ENCODE measurements around the gene SETD5. TPM values are rescaled to one million over a fixed set of nuclear protein-coding genes. Genes with fewer than 3 reads are reported as not detected.

SETD5 gene
- total and polyA plus RNA-seq, 2 of the 4 experiments (the other 2 are of a cell fraction) = 42.7 to 62.9 TPM

DNA sequence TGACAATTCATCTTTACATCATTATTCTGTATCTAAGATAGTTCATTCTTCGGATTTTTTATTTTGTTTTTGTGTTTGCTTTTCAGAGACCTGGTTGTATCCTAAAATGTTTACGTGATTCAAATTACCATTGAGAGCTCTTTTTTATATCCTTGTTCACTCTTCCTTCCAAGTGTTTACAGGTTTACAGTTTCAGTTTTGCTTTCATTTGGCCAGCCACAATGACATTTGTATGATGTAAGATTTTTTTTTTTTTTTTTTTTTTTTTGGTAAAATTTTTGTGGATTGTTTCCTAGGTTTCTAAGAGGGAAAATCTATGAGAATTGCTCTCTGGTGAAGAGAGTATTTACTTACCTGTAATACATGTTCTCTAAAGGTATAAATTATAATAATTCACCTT lies 55.0 kb downstream of the SETD5 start:
- H3K4me3 ChIP-seq (ENCODE audit: insufficient read depth, low read depth, low read length) = no peak overlapping the region
- H3K79me1 ChIP-seq (ENCODE audit: low read depth in 1 of 2, low read length in 2 of 2) = peaks cover 24 to 31% of the 10 kb centered on the region in 2 experiments
- H3K9me3 ChIP-seq (ENCODE audit: control insufficient read depth, insufficient read depth, low read length) = no peaks in the 10 kb centered on the region
- no peak overlapping the region for H2BK20ac ChIP-seq (ENCODE audit: low read depth, low read length)
- H4K5ac ChIP-seq (ENCODE audit: low read depth, low read length) = no peak overlapping the region
- peaks cover 19% of the 10 kb centered on the region for H4K20me1 ChIP-seq (ENCODE audit: insufficient read depth, low read length)
- ATAC-seq (ENCODE audit: low read depth) (no peak), DNase-seq (peak; percentile 19)
- intact Hi-C loops (cut with micrococcal nuclease) = no loop called here
- no peaks in the 10 kb centered on the region for H3K27me3 ChIP-seq (ENCODE audit: control insufficient read depth, insufficient read depth, low read length)
- H3K36me3 ChIP-seq (ENCODE audit: control insufficient read depth, insufficient read depth, low read length) = peaks cover 41% of the 10 kb centered on the region
- no peak overlapping the region for H2BK120ac ChIP-seq (ENCODE audit: low read depth, low read length)
- no peak overlapping the region for H2AK9ac ChIP-seq (replicated peaks; ENCODE audit: low read depth, low read length, poor library complexity)
- peak overlapping the region; percentile 29 for H2BK5ac ChIP-seq (ENCODE audit: low read depth, low read length, poor library complexity, severe bottlenecking)
- H3K27ac ChIP-seq (ENCODE audit: insufficient read depth, low read length) = no peak overlapping the region; the same call in 1 of the 2 replicates
- no peak overlapping the region for H3K14ac ChIP-seq (replicated peaks; ENCODE audit: low read depth, low read length)
- no peaks in the 10 kb centered on the region; the same call in 1 of the 2 replicates for H3K4me1 ChIP-seq (ENCODE audit: control insufficient read depth, insufficient read depth, low read length)
- BruUV-seq (replicated peaks) = no TSS peak
- ChIA-PET CTCF (interaction anchor here (0.8 kb wide), 1 partner anchor 21 kb away, joined by 3 read pairs; no protein-coding TSS in a partner anchor), POLR2A (ENCODE audit: unreplicated experiment) (interaction anchor here (0.7 kb wide), 1 partner anchor 208 kb away, joined by 6 read pairs; no protein-coding TSS in a partner anchor)
- no CpG with 5 or more reads among the region's 2 CpGs for WGBS, 2 experiments (ENCODE audit: extremely low coverage in 2 of 2, insufficient read length in 1 of 2)
- H2AK5ac ChIP-seq (ENCODE audit: low read depth, low read length) = no peak overlapping the region
- H3K4ac ChIP-seq (ENCODE audit: low read depth, low read length) = no peak overlapping the region
- no peak overlapping the region for H3K23ac ChIP-seq (ENCODE audit: low read depth, low read length)
- H3K9ac ChIP-seq (ENCODE audit: low read depth, low read length) = no peak overlapping the region
- no peaks in the 10 kb centered on the region for H3K9me1 ChIP-seq (ENCODE audit: insufficient read depth, low read length)
- in situ Hi-C loops (cut with MboI; ENCODE audit: low sequenced_read_pairs) = no loop called here
- no peak overlapping the region for H4K91ac ChIP-seq (ENCODE audit: insufficient read depth, low read depth, low read length)
- TF ChIP-seq RAD21 (IDR thresholded peaks at IDR 0.05; ENCODE audit: low read length) (no peak), MXI1 (IDR thresholded peaks at IDR 0.05; ENCODE audit: borderline replicate concordance, low read depth, low read length) (no peak), MAFK (IDR thresholded peaks at IDR 0.05; ENCODE audit: low read depth, low read length) (no peak), FOS (IDR thresholded peaks at IDR 0.05; ENCODE audit: low read depth, low read length) (no peak), SMC3 (IDR thresholded peaks at IDR 0.05; ENCODE audit: low read depth, low read length) (no peak), POLR2A (IDR thresholded peaks at IDR 0.05; ENCODE audit: low read depth, low read length) (no peak)
- TF ChIP-seq, protein P1, sequence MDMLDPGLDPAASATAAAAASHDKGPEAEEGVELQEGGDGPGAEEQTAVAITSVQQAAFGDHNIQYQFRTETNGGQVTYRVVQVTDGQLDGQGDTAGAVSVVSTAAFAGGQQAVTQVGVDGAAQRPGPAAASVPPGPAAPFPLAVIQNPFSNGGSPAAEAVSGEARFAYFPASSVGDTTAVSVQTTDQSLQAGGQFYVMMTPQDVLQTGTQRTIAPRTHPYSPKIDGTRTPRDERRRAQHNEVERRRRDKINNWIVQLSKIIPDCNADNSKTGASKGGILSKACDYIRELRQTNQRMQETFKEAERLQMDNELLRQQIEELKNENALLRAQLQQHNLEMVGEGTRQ (IDR thresholded peaks at IDR 0.05; ENCODE audit: low read depth, low read length) = no peak
- TF ChIP-seq, protein P2, sequence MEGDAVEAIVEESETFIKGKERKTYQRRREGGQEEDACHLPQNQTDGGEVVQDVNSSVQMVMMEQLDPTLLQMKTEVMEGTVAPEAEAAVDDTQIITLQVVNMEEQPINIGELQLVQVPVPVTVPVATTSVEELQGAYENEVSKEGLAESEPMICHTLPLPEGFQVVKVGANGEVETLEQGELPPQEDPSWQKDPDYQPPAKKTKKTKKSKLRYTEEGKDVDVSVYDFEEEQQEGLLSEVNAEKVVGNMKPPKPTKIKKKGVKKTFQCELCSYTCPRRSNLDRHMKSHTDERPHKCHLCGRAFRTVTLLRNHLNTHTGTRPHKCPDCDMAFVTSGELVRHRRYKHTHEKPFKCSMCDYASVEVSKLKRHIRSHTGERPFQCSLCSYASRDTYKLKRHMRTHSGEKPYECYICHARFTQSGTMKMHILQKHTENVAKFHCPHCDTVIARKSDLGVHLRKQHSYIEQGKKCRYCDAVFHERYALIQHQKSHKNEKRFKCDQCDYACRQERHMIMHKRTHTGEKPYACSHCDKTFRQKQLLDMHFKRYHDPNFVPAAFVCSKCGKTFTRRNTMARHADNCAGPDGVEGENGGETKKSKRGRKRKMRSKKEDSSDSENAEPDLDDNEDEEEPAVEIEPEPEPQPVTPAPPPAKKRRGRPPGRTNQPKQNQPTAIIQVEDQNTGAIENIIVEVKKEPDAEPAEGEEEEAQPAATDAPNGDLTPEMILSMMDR (conservative IDR thresholded peaks at IDR 0.05; ENCODE audit: low read depth, low read length) = no peak
- H4K8ac ChIP-seq (ENCODE audit: low read depth in 2 of 2, low read length in 2 of 2) = no peak overlapping the region
- no peak overlapping the region for H2BK15ac ChIP-seq (ENCODE audit: low read depth, low read length)
- no peak overlapping the region for H3K56ac ChIP-seq (ENCODE audit: extremely low read depth, insufficient read depth, low read length)
- no peak overlapping the region for H3K4me2 ChIP-seq (ENCODE audit: low read depth, low read length)
- dilution Hi-C loops (cut with HindIII; ENCODE audit: low sequenced_read_pairs, unreplicated experiment) = no loop called here
- no peak overlapping the region for H3K18ac ChIP-seq (ENCODE audit: low read depth, low read length)
- H2AFZ ChIP-seq (replicated peaks; ENCODE audit: low read length, poor library complexity) = no peak overlapping the region

Data from IMR-90 (cell line).